CD4-positive, alpha-beta T cell (primary cell): ENCODE results near the gene PTCHD1. TPM values are rescaled to one million over a fixed set of nuclear protein-coding genes. Genes with fewer than 3 reads are reported as not detected.

ENCODE experiments used
- ATAC-seq: fragments of 200-7000 bp; cut with Tn5 transposase; one replicate; pipeline ENCODE4 v1.10.0; 2022; ENCODE audit warnings: mild to moderate bottlenecking; ENCODE audit not compliant: poor library complexity
- CTCF ChIA-PET: fragments of 350-600 bp; sonication (Branson Sonifier 250); formaldehyde crosslinking; loops from one replicate; lab custom pipeline; 2021; ENCODE audit warnings: antibody characterized with exemption, inconsistent platforms; lab: Charles Lee
- POLR2A ChIA-PET: fragments of 350-600 bp; sonication (Branson Sonifier 250); formaldehyde crosslinking; loops from one replicate; lab custom pipeline; 2021; ENCODE audit warnings: antibody characterized with exemption, inconsistent platforms; lab: Charles Lee
- DNase-seq, 14 experiments: peaks; one replicate each; pipeline ENCODE4 v3.0.0-alpha.2; 2013 to 2020; ENCODE audit warnings: mixed read lengths in 2 of 14
- H3K27ac ChIP-seq, 2 donors: one replicate each; pipeline versions ENCODE4 v1.5.1 to v1.7.0; 2013; ENCODE audit warnings: low read length in 2 of 2, low read depth in 1 of 2, mild to moderate bottlenecking in 1 of 2
- H3K27me3 ChIP-seq, 2 experiments: 1 replicate in 1 of 2; 2 replicates in 1 of 2; pipeline versions ENCODE4 v1.6.1 to v1.7.0; 2013; ENCODE audit warnings: low read length in 2 of 2, control low read depth in 1 of 2, mild to moderate bottlenecking in 1 of 2, moderate library complexity in 1 of 2; ENCODE audit not compliant: insufficient read depth in 2 of 2, control insufficient read depth in 1 of 2
- H3K36me3 ChIP-seq: one replicate; pipeline ENCODE4 v1.6.1; 2013; ENCODE audit warnings: low read length, control low read depth; ENCODE audit not compliant: insufficient read depth
- H3K4me1 ChIP-seq: one replicate; pipeline ENCODE4 v1.6.1; 2013; ENCODE audit warnings: low read length, control low read depth; ENCODE audit not compliant: insufficient read depth
- H3K4me3 ChIP-seq: one replicate; pipeline ENCODE4 v1.5.1; 2013; ENCODE audit warnings: mild to moderate bottlenecking, low read length, moderate library complexity
- H3K9me3 ChIP-seq, 2 experiments: 1 replicate in 1 of 2; 2 replicates in 1 of 2; pipeline versions ENCODE4 v1.6.1 to v1.7.0; 2013; ENCODE audit warnings: low read length in 2 of 2, mild to moderate bottlenecking in 2 of 2, control low read depth in 1 of 2, moderate library complexity in 1 of 2; ENCODE audit not compliant: control insufficient read depth in 1 of 2, insufficient read depth in 1 of 2
- H3K27ac Mint-ChIP-seq: one replicate; pipeline ENCODE4 v1.8.0; 2020; ENCODE audit warnings: mixed read lengths
- H3K27me3 Mint-ChIP-seq: one replicate; pipeline ENCODE4 v1.8.0; 2021; ENCODE audit warnings: mixed read lengths
- H3K36me3 Mint-ChIP-seq: one replicate; pipeline ENCODE4 v1.8.0; 2021; ENCODE audit warnings: low read depth, mixed read lengths
- H3K4me1 Mint-ChIP-seq: one replicate; pipeline ENCODE4 v1.8.0; 2021; ENCODE audit warnings: low read depth, mixed read lengths
- H3K4me3 Mint-ChIP-seq: one replicate; pipeline ENCODE4 v1.8.0; 2020; ENCODE audit warnings: mild to moderate bottlenecking, mixed read lengths
- H3K9me3 Mint-ChIP-seq: one replicate; pipeline ENCODE4 v1.8.0; 2020; ENCODE audit warnings: mixed read lengths
- CTCF ChIP-seq: fragments of 200-600 bp; IDR thresholded peaks from one replicate; pipeline ENCODE4 v1.8.0; 2022; ENCODE audit warnings: antibody characterized with exemption, mild to moderate bottlenecking
- intact Hi-C, 2 experiments: fragments of 100-400 bp; cut with DNase I in 1 of 2; cut with micrococcal nuclease in 1 of 2; formaldehyde crosslinking; loops; one replicate each; pipeline versions ENCODE4 v1.15.1 to v1.9.0; 2023 to 2025; cut with DNase I, micrococcal nuclease
- total RNA-seq, 174 experiments: library from RNA in 2 of 174; stranded (reverse) in 2 of 174; gene quantifications; one replicate each; pipeline ENCODE4 v1.2.3 and lab custom pipeline; 2021 to 2026

PTCHD1 gene
- total RNA-seq, 2 experiments from 2014 or later: not detected

GRCh38 chrX:23365541-23365940, 30.9 kb downstream of the PTCHD1 start:
- Mint-ChIP-seq H3K27ac (no peak overlapping the region), H3K9me3 (no peaks in the 10 kb centered on the region), H3K4me3 (no peak overlapping the region), H3K27me3 (peaks cover 6% of the 10 kb centered on the region), H3K4me1 (no peaks in the 10 kb centered on the region), H3K36me3 (no peaks in the 10 kb centered on the region)
- ChIA-PET POLR2A (no interaction called here), CTCF (no interaction called here)
- Histone ChIP-seq H3K36me3 (no peaks in the 10 kb centered on the region), H3K27ac (no peak overlapping the region), H3K4me1 (no peaks in the 10 kb centered on the region), H3K4me3 (no peak overlapping the region), H3K27me3 (no peaks in the 10 kb centered on the region), H3K9me3 (peaks cover 0 to 6% of the 10 kb centered on the region in 2 experiments)
- ATAC-seq (no peak), DNase-seq (no peak)
- TF ChIP-seq CTCF: no peak
- intact Hi-C loops: no loop called here

GRCh38 chrX:23366914-23367313, 32.3 kb downstream of the PTCHD1 start:
- no peaks in the 10 kb centered on the region for H3K4me1 ChIP-seq
- H3K36me3 Mint-ChIP-seq: no peaks in the 10 kb centered on the region
- H3K9me3 Mint-ChIP-seq: no peaks in the 10 kb centered on the region
- H3K36me3 ChIP-seq: no peaks in the 10 kb centered on the region
- no peak overlapping the region for H3K27ac Mint-ChIP-seq
- CTCF ChIA-PET: no interaction called here
- ATAC-seq (no peak), DNase-seq (no peak)
- no peak for TF ChIP-seq CTCF
- H3K9me3 ChIP-seq: peaks cover 0 to 6% of the 10 kb centered on the region in 2 experiments
- POLR2A ChIA-PET: no interaction called here
- intact Hi-C loops: no loop called here
- H3K4me3 Mint-ChIP-seq: no peak overlapping the region
- peaks cover 6% of the 10 kb centered on the region for H3K27me3 Mint-ChIP-seq
- H3K27ac ChIP-seq: no peak overlapping the region
- H3K27me3 ChIP-seq: no peaks in the 10 kb centered on the region
- no peak overlapping the region for H3K4me3 ChIP-seq
- no peaks in the 10 kb centered on the region for H3K4me1 Mint-ChIP-seq

GRCh38 chrX:23369027-23369426, 34.4 kb downstream of the PTCHD1 start:
- no peaks in the 10 kb centered on the region for H3K27me3 ChIP-seq
- no peaks in the 10 kb centered on the region for H3K9me3 Mint-ChIP-seq
- ATAC-seq (no peak), DNase-seq (no peak)
- H3K9me3 ChIP-seq: no peaks in the 10 kb centered on the region
- ChIA-PET CTCF (no interaction called here), POLR2A (no interaction called here)
- peaks cover 11% of the 10 kb centered on the region for H3K27me3 Mint-ChIP-seq
- no peak overlapping the region for H3K27ac ChIP-seq
- no peaks in the 10 kb centered on the region for H3K36me3 ChIP-seq
- intact Hi-C loops: no loop called here
- no peaks in the 10 kb centered on the region for H3K36me3 Mint-ChIP-seq
- H3K4me1 Mint-ChIP-seq: no peaks in the 10 kb centered on the region
- no peak overlapping the region for H3K27ac Mint-ChIP-seq
- no peak for TF ChIP-seq CTCF
- H3K4me1 ChIP-seq: no peaks in the 10 kb centered on the region
- H3K4me3 ChIP-seq: no peak overlapping the region
- H3K4me3 Mint-ChIP-seq: no peak overlapping the region
